Measurements from ENCODE around the gene RREB1. TPM values are rescaled to one million over a fixed set of nuclear protein-coding genes. Genes with fewer than 3 reads are reported as not detected.
A peak's percentile ranks its signal among the peaks of the same experiment; 100 is the strongest.

RREB1 gene
- total and polyA plus RNA-seq, 2 of the 4 experiments (the other 2 are of a cell fraction) = 8.4 to 14.5 TPM

GRCh38 chr6:7249391-7249790, 141.6 kb downstream of the RREB1 start:
- no peak overlapping the region for H3K4me3 ChIP-seq (ENCODE audit: insufficient read depth, low read depth, low read length)
- H3K79me1 ChIP-seq (ENCODE audit: low read depth in 1 of 2, low read length in 2 of 2) = peaks cover 6 to 28% of the 10 kb centered on the region in 2 experiments; a peak in 2 of 4 replicates
- no peak overlapping the region for H3K9ac ChIP-seq (ENCODE audit: low read depth, low read length)
- in situ Hi-C loops (cut with MboI; ENCODE audit: low sequenced_read_pairs) = loop anchor here (5.0 to 10.0 kb wide), 2 partner anchors 527 to 575 kb away; no protein-coding TSS in a partner anchor
- TF ChIP-seq USF2 (IDR thresholded peaks at IDR 0.05; ENCODE audit: low read depth, low read length) = no peak
- no peak for TF ChIP-seq CTCF (conservative IDR thresholded peaks at IDR 0.05; ENCODE audit: low read depth, low read length)
- TF ChIP-seq NFE2L2 (IDR thresholded peaks at IDR 0.05; ENCODE audit: low read depth, low read length) = no peak
- TF ChIP-seq SMC3 (IDR thresholded peaks at IDR 0.05; ENCODE audit: low read depth, low read length) = no peak
- no peak for TF ChIP-seq RCOR1 (IDR thresholded peaks at IDR 0.05; ENCODE audit: insufficient replicate concordance, low read length)
- TF ChIP-seq ELK1 (IDR thresholded peaks at IDR 0.05; ENCODE audit: borderline replicate concordance, low read depth, low read length) = no peak
- TF ChIP-seq CEBPB (IDR thresholded peaks at IDR 0.05; ENCODE audit: low read depth, low read length) = no peak
- TF ChIP-seq CHD1 (IDR thresholded peaks at IDR 0.05; ENCODE audit: low read depth, low read length) = no peak
- TF ChIP-seq RAD21 (IDR thresholded peaks at IDR 0.05; ENCODE audit: low read length) = no peak
- no peak for TF ChIP-seq MAFK (IDR thresholded peaks at IDR 0.05; ENCODE audit: low read depth, low read length)
- TF ChIP-seq MAZ (IDR thresholded peaks at IDR 0.05; ENCODE audit: borderline replicate concordance, low read depth, low read length) = no peak
- no peak for TF ChIP-seq BHLHE40 (IDR thresholded peaks at IDR 0.05; ENCODE audit: low read depth, low read length)
- no peak for TF ChIP-seq RFX5 (IDR thresholded peaks at IDR 0.05; ENCODE audit: low read depth, low read length)
- TF ChIP-seq MXI1 (IDR thresholded peaks at IDR 0.05; ENCODE audit: borderline replicate concordance, low read depth, low read length) = no peak
- TF ChIP-seq FOS (IDR thresholded peaks at IDR 0.05; ENCODE audit: low read depth, low read length) = no peak
- no peak for TF ChIP-seq POLR2A (IDR thresholded peaks at IDR 0.05; ENCODE audit: low read depth, low read length)
- H3K9me3 ChIP-seq (ENCODE audit: control insufficient read depth, insufficient read depth, low read length) = no peaks in the 10 kb centered on the region
- no peak overlapping the region for H4K91ac ChIP-seq (ENCODE audit: insufficient read depth, low read depth, low read length)
- peak; percentile 16 for DNase-seq
- intact Hi-C loops (cut with micrococcal nuclease) = loop anchor here (10.0 kb wide), 1 partner anchor 335 kb away; no protein-coding TSS in a partner anchor
- H2AFZ ChIP-seq (replicated peaks; ENCODE audit: low read length, poor library complexity) = no peak overlapping the region
- no peak overlapping the region for H3K18ac ChIP-seq (ENCODE audit: low read depth, low read length)
- ATAC-seq (ENCODE audit: low read depth) = no peak
- peaks cover 11% of the 10 kb centered on the region for H4K20me1 ChIP-seq (ENCODE audit: insufficient read depth, low read length)
- peaks cover 46% of the 10 kb centered on the region for H3K36me3 ChIP-seq (ENCODE audit: control insufficient read depth, insufficient read depth, low read length)
- no peaks in the 10 kb centered on the region for H3K27me3 ChIP-seq (ENCODE audit: control insufficient read depth, insufficient read depth, low read length)
- H2BK15ac ChIP-seq (ENCODE audit: low read depth, low read length) = no peak overlapping the region
- H3K27ac ChIP-seq (ENCODE audit: insufficient read depth, low read length) = no peak overlapping the region
- no peak overlapping the region for H4K8ac ChIP-seq (ENCODE audit: low read depth in 2 of 2, low read length in 2 of 2)
- no peak overlapping the region for H3K4ac ChIP-seq (ENCODE audit: low read depth, low read length)
- H2BK20ac ChIP-seq (ENCODE audit: low read depth, low read length) = no peak overlapping the region
- no peak overlapping the region for H3K14ac ChIP-seq (replicated peaks; ENCODE audit: low read depth, low read length)
- no peaks in the 10 kb centered on the region for H3K4me1 ChIP-seq (ENCODE audit: control insufficient read depth, insufficient read depth, low read length)
- CTCF ChIA-PET = no interaction called here
- no peak overlapping the region for H3K56ac ChIP-seq (ENCODE audit: extremely low read depth, insufficient read depth, low read length)
- no peak overlapping the region for H2AK9ac ChIP-seq (replicated peaks; ENCODE audit: low read depth, low read length, poor library complexity)
- dilution Hi-C loops (cut with HindIII; ENCODE audit: low sequenced_read_pairs, unreplicated experiment) = no loop called here
- BruUV-seq (replicated peaks) = no TSS peak
- H3K9me1 ChIP-seq (ENCODE audit: insufficient read depth, low read length) = 0 out of 2 replicates have a peak, but pooled peaks cover 4% of the 10 kb centered on the region
- no peak overlapping the region for H2BK120ac ChIP-seq (ENCODE audit: low read depth, low read length)
- no peak overlapping the region for H2BK5ac ChIP-seq (ENCODE audit: low read depth, low read length, poor library complexity, severe bottlenecking)
- no peak overlapping the region for H3K23ac ChIP-seq (ENCODE audit: low read depth, low read length)
- no peak overlapping the region for H2AK5ac ChIP-seq (ENCODE audit: low read depth, low read length)
- POLR2A ChIA-PET (ENCODE audit: unreplicated experiment) = no interaction called here
- H4K5ac ChIP-seq (ENCODE audit: low read depth, low read length) = no peak overlapping the region
- WGBS, 2 experiments (ENCODE audit: extremely low coverage in 2 of 2, insufficient read length in 1 of 2) = no CpG with 5 or more reads among the region's 2 CpGs
- H3K4me2 ChIP-seq (ENCODE audit: low read depth, low read length) = no peak overlapping the region
